Cerebellar cortex (tissue), 1 donor: ENCODE measurements around the gene DHX35.

Experiments used
- DNase-seq: peaks from one replicate; pipeline ENCODE4 v3.0.0-alpha.2; 2015; ENCODE audit warnings: low spot score

The DHX35 gene

GRCh38 chr20:38962044-38962927, at the start of gene DHX35:
DHX35 (plus strand) TSS chr20:38962344; CDS start chr20:38962368, 24 bp downstream.
- peak; percentile 97 for DNase-seq

- DNase-seq: no peak
Observed at GRCh38 chr20:38915355-38915754, 46.8 kb upstream of the DHX35 start.

GRCh38 chr20:38917657-38918056, 44.5 kb upstream of the DHX35 start:
- no peak for DNase-seq

- no peak for DNase-seq
Observed at GRCh38 chr20:38918172-38918571, 44.0 kb upstream of the DHX35 start.

- DNase-seq: no peak
Observed at GRCh38 chr20:38919683-38920082, 42.5 kb upstream of the DHX35 start.

- DNase-seq: no peak
Observed at GRCh38 chr20:38920411-38920810, 41.7 kb upstream of the DHX35 start.

- DNase-seq: no peak
Observed at GRCh38 chr20:38920851-38921250, 41.3 kb upstream of the DHX35 start.

GRCh38 chr20:38924718-38925117, 37.4 kb upstream of the DHX35 start:
- DNase-seq: no peak

GRCh38 chr20:38926142-38926933, 35.8 kb upstream of the DHX35 start, which contains the start of gene FAM83D:
FAM83D (plus strand) TSS chr20:38926417; CDS start chr20:38926443, 26 bp downstream.
- peak; percentile 98 for DNase-seq

- no peak for DNase-seq
Observed at GRCh38 chr20:38926934-38927616, 35.1 kb upstream of the DHX35 start.

- no peak for DNase-seq
Observed at GRCh38 chr20:38927902-38928578, 34.1 kb upstream of the DHX35 start.

GRCh38 chr20:38930242-38930569, 31.9 kb upstream of the DHX35 start:
- DNase-seq: no peak

- DNase-seq: no peak
Observed at GRCh38 chr20:38931984-38932383, 30.2 kb upstream of the DHX35 start.

- DNase-seq: no peak
Observed at GRCh38 chr20:38932457-38933120, 29.6 kb upstream of the DHX35 start.

GRCh38 chr20:38934530-38934929, 27.6 kb upstream of the DHX35 start:
- DNase-seq: no peak

- DNase-seq: no peak
Observed at GRCh38 chr20:38935285-38935684, 26.9 kb upstream of the DHX35 start.

GRCh38 chr20:38935967-38936407, 26.2 kb upstream of the DHX35 start:
- DNase-seq: no peak

- no peak for DNase-seq
Observed at GRCh38 chr20:38937000-38937399, 25.1 kb upstream of the DHX35 start.

- DNase-seq: no peak
Observed at GRCh38 chr20:38937978-38938473, 24.1 kb upstream of the DHX35 start.

- DNase-seq: no peak
Observed at GRCh38 chr20:38939686-38940085, 22.5 kb upstream of the DHX35 start.

- DNase-seq: no peak
Observed at GRCh38 chr20:38940644-38941043, 21.5 kb upstream of the DHX35 start.
